ENCODE measurements around the gene TMEM178B. TPM values are rescaled to one million over a fixed set of nuclear protein-coding genes. Genes with fewer than 3 reads are reported as not detected.
"Not testable (repeated sequence)": the region's sequence is repeated elsewhere in the genome, so short reads cannot be mapped to it uniquely, and the experiment has no call there.

Gene TMEM178B
- total RNA-seq, 1 experiment from 2014 or later = 9.5 TPM

GRCh38 chr7:141071855-141072547 lies 1.9 kb upstream of the TMEM178B start:
- DNase-seq (ENCODE audit: low read depth) = no peak
- in situ Hi-C loops (cut with HindIII; ENCODE audit: low pct_unique_long_range_greater_than_20kb, low sequenced_read_pairs) = no loop called here

GRCh38 chr7:141072548-141073172 lies 1.2 kb upstream of the TMEM178B start:
- DNase-seq (ENCODE audit: low read depth) = peak; percentile 84
- in situ Hi-C loops (cut with HindIII; ENCODE audit: low pct_unique_long_range_greater_than_20kb, low sequenced_read_pairs) = no loop called here

GRCh38 chr7:141073173-141073640 lies 657 bp upstream of the TMEM178B start:
- DNase-seq (ENCODE audit: low read depth) = peak; percentile 64
- in situ Hi-C loops (cut with HindIII; ENCODE audit: low pct_unique_long_range_greater_than_20kb, low sequenced_read_pairs) = no loop called here

GRCh38 chr7:141074162-141074991 lies 513 bp downstream of the TMEM178B start:
- peak; percentile 60 for DNase-seq (ENCODE audit: low read depth)
- in situ Hi-C loops (cut with HindIII; ENCODE audit: low pct_unique_long_range_greater_than_20kb, low sequenced_read_pairs) = no loop called here

DNA sequence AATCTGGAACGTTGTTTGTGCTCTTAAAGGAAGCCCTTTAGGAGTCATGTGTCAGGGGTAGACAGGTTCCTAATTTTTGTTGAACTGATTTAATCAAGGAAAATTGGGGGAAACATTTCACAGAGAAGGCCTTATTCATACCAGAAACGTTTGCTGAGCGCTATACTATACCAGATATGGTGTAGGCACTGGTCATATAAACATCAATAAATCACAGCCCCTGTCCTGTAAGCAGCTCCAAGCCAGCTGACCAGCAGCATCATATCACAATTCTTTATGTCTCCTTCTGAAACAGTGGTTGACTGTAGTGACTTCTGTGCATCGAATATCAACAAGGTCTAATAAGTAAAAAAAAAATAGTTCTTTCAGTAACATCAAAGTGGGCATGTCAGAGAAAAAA lies 1.1 kb downstream of the TMEM178B start:
- in situ Hi-C loops (cut with HindIII; ENCODE audit: low pct_unique_long_range_greater_than_20kb, low sequenced_read_pairs) = no loop called here
- no peak for DNase-seq (ENCODE audit: low read depth)

GRCh38 chr7:141076377-141076776 lies 2.5 kb downstream of the TMEM178B start:
- peak; percentile 51 for DNase-seq (ENCODE audit: low read depth)
- in situ Hi-C loops (cut with HindIII; ENCODE audit: low pct_unique_long_range_greater_than_20kb, low sequenced_read_pairs) = no loop called here

- in situ Hi-C loops (cut with HindIII; ENCODE audit: low pct_unique_long_range_greater_than_20kb, low sequenced_read_pairs) = no loop called here
- no peak for DNase-seq (ENCODE audit: low read depth)
Observed at GRCh38 chr7:141079219-141079618, 5.4 kb downstream of the TMEM178B start.

DNA sequence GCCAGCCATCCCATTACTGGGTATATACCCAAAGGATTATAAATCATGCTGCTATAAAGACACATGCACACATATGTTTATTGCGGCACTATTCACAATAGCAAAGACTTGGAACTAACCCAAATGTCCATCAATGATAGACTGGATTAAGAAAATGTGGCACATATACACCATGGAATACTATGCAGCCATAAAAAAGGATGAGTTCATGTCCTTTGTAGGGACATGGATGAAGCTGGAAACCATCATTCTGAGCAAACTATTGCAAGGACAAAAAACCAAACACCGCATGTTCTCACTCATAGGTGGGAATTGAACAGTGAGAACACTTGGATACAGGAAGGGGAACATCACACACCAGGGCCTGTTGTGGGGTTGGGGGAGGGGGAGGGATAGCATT lies 15.6 kb downstream of the TMEM178B start:
- in situ Hi-C loops (cut with HindIII; ENCODE audit: low pct_unique_long_range_greater_than_20kb, low sequenced_read_pairs); DNase-seq (ENCODE audit: low read depth): not testable (repeated sequence)

DNA sequence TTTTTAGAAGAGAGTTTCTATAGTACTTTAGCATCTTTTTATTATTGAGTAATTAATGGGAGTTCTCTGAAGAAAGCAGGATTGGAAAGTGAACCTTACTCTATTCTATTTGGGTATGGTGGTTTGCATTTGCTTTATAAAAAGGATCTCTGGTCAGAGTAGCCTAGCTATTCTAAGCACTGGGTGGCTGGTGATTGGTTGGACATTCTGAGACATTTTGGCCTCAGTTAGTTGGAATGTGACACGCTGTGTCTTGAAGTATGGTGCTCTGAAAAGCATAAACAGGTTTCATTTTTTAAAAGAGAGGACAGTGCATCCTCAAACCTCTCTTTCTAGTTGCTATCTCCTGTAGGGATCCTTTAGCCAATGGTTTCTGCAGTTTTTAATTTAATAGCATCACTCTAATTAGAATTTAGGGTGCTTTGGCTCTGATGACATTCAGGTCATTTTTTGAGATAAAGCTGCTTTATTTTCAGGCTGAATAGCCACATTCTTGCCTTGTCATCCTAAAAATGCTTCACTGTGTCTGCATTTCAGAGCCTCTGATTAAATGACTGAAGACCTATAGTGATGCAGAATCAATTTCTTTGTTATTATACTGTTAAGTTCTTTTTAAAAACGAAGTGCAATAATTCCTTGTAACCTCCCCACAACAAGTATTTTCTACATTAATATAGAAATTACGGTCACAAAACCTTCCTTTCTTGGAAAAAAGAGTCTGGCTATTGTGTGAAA lies 20.6 kb downstream of the TMEM178B start:
- DNase-seq (ENCODE audit: low read depth) = no peak
- in situ Hi-C loops (cut with HindIII; ENCODE audit: low pct_unique_long_range_greater_than_20kb, low sequenced_read_pairs) = no loop called here

- no peak for DNase-seq (ENCODE audit: low read depth)
Observed at GRCh38 chr7:141097430-141097829, 23.6 kb downstream of the TMEM178B start.

GRCh38 chr7:141102436-141102835 lies 28.6 kb downstream of the TMEM178B start:
- in situ Hi-C loops (cut with HindIII; ENCODE audit: low pct_unique_long_range_greater_than_20kb, low sequenced_read_pairs) = no loop called here
- DNase-seq (ENCODE audit: low read depth) = no peak

More at GRCh38 chr7:141097430-141097829, 23.6 kb downstream of the TMEM178B start:
- in situ Hi-C loops (cut with HindIII; ENCODE audit: low pct_unique_long_range_greater_than_20kb, low sequenced_read_pairs) = no loop called here

GRCh38 chr7:141103847-141104429 lies 30.1 kb downstream of the TMEM178B start:
- peak; percentile 54 for DNase-seq (ENCODE audit: low read depth)
- in situ Hi-C loops (cut with HindIII; ENCODE audit: low pct_unique_long_range_greater_than_20kb, low sequenced_read_pairs) = no loop called here

- in situ Hi-C loops (cut with HindIII; ENCODE audit: low pct_unique_long_range_greater_than_20kb, low sequenced_read_pairs) = no loop called here
- no peak for DNase-seq (ENCODE audit: low read depth)
Observed at GRCh38 chr7:141113131-141113530, 39.3 kb downstream of the TMEM178B start.

DNA sequence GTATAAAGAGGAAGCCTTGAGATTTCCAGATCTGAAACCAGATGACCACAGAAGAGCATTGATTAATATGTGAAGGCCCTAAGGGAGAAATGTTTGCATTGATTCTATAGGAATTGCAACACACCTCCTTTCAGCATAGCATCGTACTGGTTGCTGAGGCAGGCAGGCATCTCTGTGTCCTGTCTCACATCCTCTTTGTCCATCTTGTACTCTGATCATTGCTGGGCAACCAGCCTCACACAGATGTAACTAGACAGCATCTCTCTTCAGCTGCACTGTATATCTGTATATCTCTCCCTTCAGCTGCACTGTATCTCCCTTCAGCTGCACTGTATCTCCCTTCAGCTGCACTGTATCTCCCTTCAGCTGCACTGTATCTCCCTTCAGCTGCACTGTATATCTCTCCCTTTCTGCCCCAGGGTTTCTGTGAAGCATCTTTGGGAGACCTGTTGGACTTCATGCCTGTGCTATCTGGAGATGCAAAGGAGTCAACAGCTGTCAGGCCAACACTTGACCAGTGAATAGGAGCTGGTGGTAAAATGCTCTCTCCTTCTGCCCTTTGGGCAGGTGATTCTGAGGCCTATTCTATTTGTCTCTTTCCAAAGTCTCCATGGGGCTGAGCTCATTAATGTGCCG lies 40.3 kb downstream of the TMEM178B start:
- in situ Hi-C loops (cut with HindIII; ENCODE audit: low pct_unique_long_range_greater_than_20kb, low sequenced_read_pairs) = no loop called here
- no peak for DNase-seq (ENCODE audit: low read depth)

- in situ Hi-C loops (cut with HindIII; ENCODE audit: low pct_unique_long_range_greater_than_20kb, low sequenced_read_pairs) = no loop called here
- DNase-seq (ENCODE audit: low read depth) = no peak
Observed at GRCh38 chr7:141115965-141116364, 42.1 kb downstream of the TMEM178B start.

- in situ Hi-C loops (cut with HindIII; ENCODE audit: low pct_unique_long_range_greater_than_20kb, low sequenced_read_pairs); DNase-seq (ENCODE audit: low read depth): not testable (repeated sequence)
Observed at GRCh38 chr7:141116661-141117060, 42.8 kb downstream of the TMEM178B start.

- no peak for DNase-seq (ENCODE audit: low read depth)
Observed at GRCh38 chr7:141118767-141119166, 44.9 kb downstream of the TMEM178B start.

GRCh38 chr7:141119187-141119586 lies 45.3 kb downstream of the TMEM178B start:
- no peak for DNase-seq (ENCODE audit: low read depth)
- in situ Hi-C loops (cut with HindIII; ENCODE audit: low pct_unique_long_range_greater_than_20kb, low sequenced_read_pairs) = no loop called here

More at GRCh38 chr7:141118767-141119166, 44.9 kb downstream of the TMEM178B start:
- in situ Hi-C loops (cut with HindIII; ENCODE audit: low pct_unique_long_range_greater_than_20kb, low sequenced_read_pairs) = no loop called here
